HS-5 (cell line): Measurements from ENCODE around the gene C20orf141.
A peak's percentile ranks its signal among the peaks of the same experiment; 100 is the strongest.
"Not testable (repeated sequence)": the region's sequence is repeated elsewhere in the genome, so short reads cannot be mapped to it uniquely, and the experiment has no call there.

Source experiments
- DNase-seq: peaks from one replicate; pipeline ENCODE4 v3.0.0-alpha.2; 2012; ENCODE audit warnings: low read depth

The C20orf141 gene

DNA sequence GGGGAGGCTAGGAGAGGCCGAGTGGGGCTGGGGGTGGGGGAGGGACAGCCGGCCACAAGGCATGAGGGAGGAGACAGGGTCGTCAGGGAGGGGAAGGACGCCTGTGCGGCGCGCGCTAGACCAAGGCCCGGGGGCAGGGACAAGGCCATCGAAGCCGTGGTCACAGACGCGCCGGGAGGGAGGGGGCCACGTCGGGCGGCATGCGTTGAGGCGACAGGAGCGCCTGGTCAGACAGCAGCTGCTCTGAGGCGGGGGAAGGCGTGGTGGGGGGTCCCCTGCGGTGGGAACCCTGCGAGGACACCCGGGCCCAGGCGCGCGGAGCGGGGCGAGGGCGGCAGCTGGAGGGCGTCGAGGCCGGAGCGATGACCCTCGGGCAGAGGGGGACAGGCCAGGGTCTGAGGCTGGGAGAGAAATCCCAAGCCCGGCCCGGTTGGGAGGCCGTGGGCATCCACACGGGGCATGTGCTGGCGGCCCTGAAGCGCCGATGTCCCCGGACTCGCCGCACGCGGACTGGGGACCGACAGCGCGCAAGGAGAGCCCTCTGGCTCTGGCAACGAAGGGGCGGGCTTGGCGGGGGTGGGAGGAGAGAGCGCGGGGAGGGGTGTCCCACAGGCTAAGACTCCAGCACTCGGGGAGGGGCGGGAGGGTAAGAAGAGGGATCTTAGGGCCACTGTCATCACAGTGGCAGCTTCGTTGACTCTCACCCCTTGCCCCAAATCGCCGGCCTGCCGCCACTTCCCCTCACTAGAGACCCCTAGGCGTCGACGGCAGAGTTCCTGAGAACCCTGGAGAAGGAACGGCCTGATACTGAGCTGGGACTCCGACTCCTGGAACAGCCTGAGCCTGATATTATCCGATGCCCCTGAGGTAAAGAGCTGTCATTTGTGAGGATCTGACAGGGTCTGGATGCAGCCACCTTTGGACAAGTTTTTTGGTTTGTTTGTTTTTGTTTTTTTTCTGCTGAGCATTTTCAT, 6.4 kb downstream of the C20orf141 start:
- no peak for DNase-seq

DNA sequence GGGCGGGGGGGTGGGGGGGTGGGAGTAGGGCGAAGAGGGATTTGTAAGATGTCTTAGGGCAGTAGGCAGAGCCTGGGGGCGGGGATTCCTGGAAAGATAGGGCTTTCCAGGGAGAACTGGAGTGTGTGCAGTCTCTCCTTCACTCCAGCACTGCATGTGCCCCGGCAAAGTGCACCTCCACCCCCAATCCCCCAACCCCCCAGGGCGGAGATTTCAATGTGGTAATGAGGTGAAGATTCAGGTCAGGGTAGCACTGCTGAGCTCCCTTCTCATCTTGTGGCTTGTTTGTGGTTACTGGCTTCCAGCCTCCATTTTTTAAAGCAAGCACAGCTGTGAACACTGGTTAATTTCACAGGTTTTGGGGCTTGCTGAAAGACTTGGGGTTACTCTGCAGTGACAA, 7.3 kb downstream of the C20orf141 start:
- no peak for DNase-seq

- no peak for DNase-seq
Observed at GRCh38 chr20:2825761-2826160, 11.0 kb downstream of the C20orf141 start.

GRCh38 chr20:2826655-2827054, 11.9 kb downstream of the C20orf141 start:
- no peak for DNase-seq

DNA sequence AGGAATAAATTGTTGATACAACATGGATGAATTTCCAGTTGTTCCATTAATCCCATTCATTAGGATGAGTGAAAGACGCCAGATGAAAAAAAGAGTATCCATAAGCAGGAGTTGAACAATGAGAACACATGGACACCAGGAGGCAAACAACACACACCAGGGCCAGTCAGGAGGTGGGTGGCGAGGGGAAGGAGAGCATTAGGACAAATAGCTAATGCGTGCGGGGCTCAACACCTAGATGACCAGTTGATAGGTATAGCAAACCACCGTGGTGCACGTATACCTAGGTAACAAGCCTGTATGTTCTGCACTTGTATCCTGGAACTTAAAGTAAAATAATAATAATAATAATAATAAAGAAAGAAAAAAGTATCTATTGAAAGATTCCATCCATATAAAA, 14.6 kb downstream of the C20orf141 start:
- DNase-seq: no peak

DNA sequence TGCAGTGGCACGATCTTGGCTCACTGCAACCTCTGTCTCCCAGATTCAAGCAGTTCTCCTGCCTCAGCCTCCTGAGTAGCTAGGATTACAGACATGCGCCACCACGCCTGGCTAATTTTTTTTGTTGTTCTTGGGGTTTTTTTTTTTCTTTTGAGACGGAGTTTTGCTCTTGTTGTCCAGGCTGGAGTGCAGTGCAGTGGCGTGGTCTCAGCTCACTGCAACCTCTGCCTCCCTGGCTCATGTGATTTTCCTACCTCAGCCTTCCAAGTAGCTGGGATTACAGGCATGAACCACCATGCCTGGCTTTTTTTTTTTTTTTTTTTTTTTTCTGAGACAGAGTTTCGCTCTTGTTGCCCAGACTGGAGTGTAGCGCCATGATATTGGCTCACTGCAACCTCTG, 16.4 kb downstream of the C20orf141 start:
- DNase-seq: not testable (repeated sequence)

GRCh38 chr20:2833761-2834160, 19.0 kb downstream of the C20orf141 start:
- no peak for DNase-seq

GRCh38 chr20:2834401-2835110, 19.8 kb downstream of the C20orf141 start:
- DNase-seq: no peak

- DNase-seq: no peak
Observed at GRCh38 chr20:2835331-2835796, 20.6 kb downstream of the C20orf141 start.

- DNase-seq: no peak
Observed at GRCh38 chr20:2836035-2836434, 21.2 kb downstream of the C20orf141 start.

- DNase-seq: no peak
Observed at GRCh38 chr20:2837221-2837960, 22.6 kb downstream of the C20orf141 start.

GRCh38 chr20:2838170-2838797, 23.5 kb downstream of the C20orf141 start:
- DNase-seq: no peak

GRCh38 chr20:2838847-2839671, 24.3 kb downstream of the C20orf141 start:
- no peak for DNase-seq

DNA sequence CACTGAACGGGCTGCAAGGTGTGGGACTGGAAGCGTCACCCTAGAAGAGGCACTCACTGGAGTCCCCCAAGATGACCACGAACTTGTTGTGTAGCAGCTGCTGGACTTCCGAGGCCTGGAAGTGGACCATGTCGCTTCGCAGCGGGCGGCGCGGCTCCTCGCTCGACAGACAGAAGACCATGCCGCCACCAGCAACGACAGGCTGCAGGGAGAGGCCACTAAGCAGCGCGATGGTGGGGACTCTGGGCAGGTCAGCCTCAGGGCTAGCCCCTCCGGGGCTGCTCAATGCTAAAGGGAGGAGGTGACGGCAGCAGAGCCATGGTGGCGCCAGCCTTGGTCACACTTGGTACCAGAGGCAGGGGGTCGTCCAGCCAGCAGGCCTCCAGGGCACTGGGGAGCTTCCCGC, 24.9 kb downstream of the C20orf141 start:
- no peak for DNase-seq

DNA sequence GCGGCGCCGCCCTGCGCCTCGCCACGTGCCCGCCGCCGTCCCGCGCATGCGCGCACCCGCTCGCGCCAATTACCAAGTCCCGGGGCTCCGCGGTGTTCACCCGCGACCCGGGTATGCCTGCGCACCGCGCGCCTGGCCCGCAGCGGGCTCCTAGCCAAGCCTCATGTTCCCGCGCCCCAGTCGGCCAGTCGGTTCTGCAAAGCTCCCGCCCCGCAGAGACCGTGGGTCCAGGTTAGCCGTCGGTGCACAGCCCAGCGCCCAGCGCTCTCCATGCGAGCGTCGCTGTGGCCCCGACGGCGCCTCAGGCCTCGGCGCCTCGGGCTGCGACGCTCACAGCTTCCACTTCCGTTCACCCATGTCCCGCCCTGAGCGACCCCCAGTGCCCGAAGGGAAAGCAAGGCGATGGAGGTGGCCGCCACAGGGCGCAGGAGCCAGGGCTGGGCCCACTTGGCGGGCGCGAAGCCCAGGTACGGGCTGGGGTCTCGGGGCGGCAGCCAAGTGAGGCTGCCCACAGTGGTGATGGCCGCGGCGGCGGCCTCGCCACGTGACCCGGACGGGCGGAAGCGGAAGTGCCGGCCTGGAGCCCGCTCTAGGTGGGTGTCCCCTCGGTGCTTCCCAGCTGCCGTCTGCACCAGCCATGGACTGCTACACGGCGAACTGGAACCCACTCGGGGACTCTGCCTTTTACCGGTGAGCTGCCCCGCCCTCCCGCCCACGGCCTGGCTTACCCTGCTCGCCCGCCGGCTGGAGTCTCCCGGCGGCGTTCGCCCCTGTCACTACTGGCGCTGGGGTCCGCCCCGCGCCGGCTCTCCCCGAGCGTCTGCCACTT, 25.6 kb downstream of the C20orf141 start, which contains the start of the genes PCED1A and VPS16:
TSS of gene PCED1A (minus strand) at position 518 of the 829 bp plus-strand sequence. CDS start 743 bp downstream, outside the sequence.
TSS of gene VPS16 (plus strand) at position 608 of the 829 bp plus-strand sequence. CDS start at position 638, 30 bp downstream.
- DNase-seq: peak; percentile 53

GRCh38 chr20:2840967-2841531, 26.3 kb downstream of the C20orf141 start:
- DNase-seq: peak; percentile 49

GRCh38 chr20:2845607-2846006, 30.8 kb downstream of the C20orf141 start:
- DNase-seq: no peak

DNA sequence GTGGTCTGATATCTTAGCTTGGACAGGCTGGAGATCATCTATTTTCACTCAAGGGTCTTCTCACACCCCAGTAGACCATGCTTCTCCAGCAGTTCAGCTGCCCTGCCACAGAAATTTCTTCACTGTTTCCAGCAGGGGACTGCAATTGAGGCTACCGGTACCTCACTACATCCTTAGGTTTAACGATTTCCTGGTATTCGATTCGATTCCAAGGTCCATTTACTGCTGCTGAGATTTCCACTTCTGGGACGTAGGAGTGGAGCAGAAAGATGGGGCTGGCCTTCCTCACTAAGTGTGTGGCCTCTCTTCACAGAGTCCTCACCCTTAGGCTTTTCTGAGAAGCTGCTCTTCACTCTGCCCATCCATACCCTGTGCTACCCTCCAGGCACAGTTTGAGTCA, 31.9 kb downstream of the C20orf141 start:
- no peak for DNase-seq

DNA sequence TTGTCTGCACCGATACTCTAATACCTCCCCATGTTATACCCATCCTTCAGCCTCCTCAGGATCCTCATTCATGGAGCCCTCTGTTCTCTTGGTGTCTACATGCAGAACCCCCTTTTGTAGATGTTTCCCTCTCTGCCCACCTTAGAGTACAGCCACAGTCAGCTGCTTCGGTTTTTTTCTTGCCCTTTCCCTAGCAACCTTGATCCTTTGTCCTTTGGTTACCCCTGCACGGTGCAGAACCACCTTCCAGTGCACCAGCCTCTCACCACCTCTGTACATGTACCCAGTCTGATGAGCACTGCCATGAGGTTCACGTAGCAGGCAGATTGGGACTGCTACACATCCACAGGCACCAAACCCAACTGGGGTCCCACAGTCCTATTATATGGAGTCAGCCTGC, 33.0 kb downstream of the C20orf141 start:
- no peak for DNase-seq
